IPS DF 6.9 (cell line): ENCODE data around the gene FUBP3.

Experiments used
- DNase-seq: peaks from one replicate; pipeline ENCODE4 v3.0.0-alpha.2; 2013; ENCODE audit warnings: low read depth, low spot score
- H3K27ac ChIP-seq: one replicate; pipeline ENCODE4 v1.5.1; 2013; ENCODE audit warnings: low read length, control low read depth
- H3K27me3 ChIP-seq: 2 replicates; pipeline ENCODE4 v1.6.1; 2013; ENCODE audit warnings: mild to moderate bottlenecking, low read length; ENCODE audit not compliant: control insufficient read depth, insufficient read depth
- H3K36me3 ChIP-seq: 2 replicates; pipeline ENCODE4 v1.6.1; 2013; ENCODE audit warnings: low read length; ENCODE audit not compliant: control insufficient read depth, insufficient read depth
- H3K4me1 ChIP-seq: 2 replicates; pipeline ENCODE4 v1.6.1; 2013; ENCODE audit warnings: low read length; ENCODE audit not compliant: control insufficient read depth, insufficient read depth
- H3K4me3 ChIP-seq: 2 replicates; pipeline ENCODE4 v1.5.1; 2013; ENCODE audit warnings: mild to moderate bottlenecking, low read length
- H3K9me3 ChIP-seq: 2 replicates; pipeline ENCODE4 v1.6.1; 2013; ENCODE audit warnings: low read length, inconsistent platforms; ENCODE audit not compliant: control insufficient read depth, insufficient read depth
- WGBS: extraction: QIAGEN DNeasy Blood & Tissue Kit; methylation state at CpG from one replicate; pipeline ENCODE4 v1.1.7; 2013; ENCODE audit warnings: mixed read lengths, missing lambda C conversion rate; ENCODE audit not compliant: insufficient read length, insufficient coverage; 5-methylcytosine and 5-hydroxymethylcytosine counted together

FUBP3 gene

DNA sequence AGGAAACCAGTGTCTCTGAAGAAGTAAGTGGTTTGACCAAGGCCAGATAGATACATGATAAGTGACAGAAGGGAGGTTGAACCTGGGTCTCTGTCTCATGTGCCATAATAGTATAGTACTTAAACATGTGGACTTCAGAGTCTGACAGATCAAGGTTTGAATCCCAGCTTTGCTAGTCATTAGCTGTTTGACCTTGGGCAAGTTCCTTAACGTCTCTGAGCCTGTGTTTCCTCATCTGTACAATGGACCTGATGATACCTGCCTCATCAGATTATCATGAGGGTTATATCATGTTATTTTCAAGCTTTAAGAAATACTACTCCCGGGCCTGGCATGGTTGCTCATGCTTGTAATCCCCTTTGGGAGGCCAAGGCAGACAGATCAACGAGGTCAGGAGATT lies 24.9 kb downstream of the FUBP3 start:
- no peak overlapping the region for H3K27ac ChIP-seq
- no CpG with 5 or more reads among the region's 3 CpGs for WGBS
- no peak for DNase-seq
- no peaks in the 10 kb centered on the region for H3K27me3 ChIP-seq
- H3K4me3 ChIP-seq, result no peak overlapping the region
- peaks cover 7% of the 10 kb centered on the region; the same call in 1 of the 2 replicates for H3K36me3 ChIP-seq
- H3K4me1 ChIP-seq, result peaks cover 5% of the 10 kb centered on the region
- H3K9me3 ChIP-seq, result no peaks in the 10 kb centered on the region

DNA sequence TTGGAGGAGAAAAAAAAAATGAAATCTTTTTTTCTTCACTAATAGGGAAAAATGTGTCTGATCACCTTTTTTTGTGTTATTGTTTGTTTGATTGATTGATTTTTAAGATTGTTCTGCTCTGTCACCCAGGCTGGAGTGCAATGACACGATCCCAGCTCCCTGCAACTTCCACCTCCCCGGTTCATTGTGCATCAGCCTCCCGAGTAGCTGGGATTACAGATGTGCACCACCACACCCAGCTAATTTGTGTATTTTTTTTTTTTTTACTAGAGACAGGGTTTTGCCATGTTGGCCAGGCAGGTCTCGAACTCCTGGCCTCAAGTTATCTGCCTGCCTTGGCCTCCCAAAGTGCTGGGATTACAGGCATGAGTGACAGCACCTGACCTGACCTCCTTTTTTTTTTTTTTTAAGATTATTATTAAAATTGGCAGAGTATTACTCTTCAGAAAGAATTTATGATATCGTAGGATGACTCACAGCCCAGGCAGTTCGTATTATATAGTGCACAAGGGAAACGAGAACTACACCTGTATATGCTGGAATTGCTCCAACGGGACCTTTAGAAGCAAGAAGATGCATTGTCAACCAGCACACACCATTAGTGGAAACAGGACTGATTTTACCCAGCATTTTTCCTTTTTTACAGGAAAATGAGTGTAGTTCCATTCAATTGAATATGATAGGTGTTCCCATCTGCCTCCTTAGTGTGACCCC lies 27.7 kb downstream of the FUBP3 start:
- Histone ChIP-seq H3K4me3 (no peak overlapping the region), H3K27me3 (no peaks in the 10 kb centered on the region), H3K27ac (no peak overlapping the region), H3K9me3 (no peaks in the 10 kb centered on the region), H3K4me1 (no peaks in the 10 kb centered on the region), H3K36me3 (peaks cover 9% of the 10 kb centered on the region; the same call in 1 of the 2 replicates)
- no CpG with 5 or more reads among the region's 8 CpGs for WGBS
- DNase-seq, result no peak

DNA sequence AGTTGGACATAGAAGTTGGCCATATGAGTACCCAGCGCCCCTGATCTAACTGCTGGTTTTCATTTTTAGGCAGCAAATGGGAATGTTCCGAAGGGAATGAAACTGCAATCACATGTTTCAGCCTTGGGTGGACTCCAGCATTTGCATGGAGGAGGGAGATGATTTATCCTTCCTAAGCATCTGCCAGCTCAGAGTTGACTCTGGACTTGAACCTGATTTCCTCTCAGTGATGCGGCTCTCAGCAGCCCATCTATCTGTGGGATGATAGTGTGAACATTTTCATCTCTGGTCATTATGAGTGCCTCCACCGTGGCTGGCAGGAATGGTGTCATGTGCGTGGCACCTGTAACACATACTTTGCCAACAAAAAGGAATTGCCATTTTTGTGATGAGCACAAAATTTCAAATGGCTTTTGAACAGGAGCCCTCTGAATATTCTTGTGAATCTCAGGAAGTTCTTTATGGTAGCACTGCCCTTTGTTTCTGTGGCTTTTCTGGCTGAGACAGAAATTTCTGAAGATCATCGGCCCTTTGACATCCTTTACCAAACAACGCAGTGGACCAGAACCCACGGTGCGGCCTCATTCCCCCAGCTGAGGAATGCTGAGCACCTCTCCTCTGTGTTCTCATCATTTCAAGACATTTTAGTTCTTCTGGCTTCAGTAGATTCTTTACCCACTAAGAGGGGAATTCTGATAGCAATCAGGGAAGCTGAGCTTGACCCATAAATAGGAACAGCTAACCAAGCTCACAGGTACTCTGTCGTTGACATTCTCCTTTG lies 28.5 kb downstream of the FUBP3 start:
- Histone ChIP-seq H3K27ac (no peak overlapping the region), H3K27me3 (no peaks in the 10 kb centered on the region), H3K9me3 (no peaks in the 10 kb centered on the region), H3K36me3 (peaks cover 5% of the 10 kb centered on the region; the same call in 1 of the 2 replicates), H3K4me3 (no peak overlapping the region), H3K4me1 (no peaks in the 10 kb centered on the region)
- no peak for DNase-seq
- WGBS, result no CpG with 5 or more reads among the region's 10 CpGs

DNA sequence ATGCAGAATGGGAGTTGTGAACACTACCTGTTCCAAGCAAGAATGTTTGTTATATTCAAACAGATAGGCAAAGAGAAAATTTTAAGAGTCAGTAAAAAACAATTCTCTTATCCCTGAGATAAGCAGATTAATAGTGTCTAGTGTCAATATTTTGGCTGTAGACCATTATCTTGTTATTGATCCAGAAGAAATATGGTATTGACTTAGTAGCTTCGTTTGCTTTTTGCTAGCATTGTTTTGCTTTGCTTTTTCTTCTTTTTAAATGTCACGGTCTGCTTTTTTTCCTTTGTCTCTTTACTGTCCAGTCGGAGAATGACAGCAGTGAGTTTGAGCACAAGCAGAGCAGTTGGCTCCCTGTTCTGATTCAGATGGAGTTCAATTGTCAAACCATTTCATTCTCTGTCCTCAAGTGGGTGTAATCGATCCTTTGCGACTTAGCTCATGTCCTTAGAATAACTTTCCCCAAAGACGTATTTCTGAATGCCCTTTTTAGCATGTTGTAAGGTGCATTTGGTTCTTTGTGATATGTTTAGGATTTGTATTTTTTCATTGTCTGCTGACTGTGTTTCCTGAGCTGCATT lies 29.3 kb downstream of the FUBP3 start:
- Histone ChIP-seq H3K36me3 (peaks cover 8% of the 10 kb centered on the region; the same call in 1 of the 2 replicates), H3K9me3 (no peaks in the 10 kb centered on the region), H3K4me3 (no peak overlapping the region), H3K27me3 (no peaks in the 10 kb centered on the region), H3K27ac (no peak overlapping the region), H3K4me1 (no peaks in the 10 kb centered on the region)
- DNase-seq, result no peak
- no CpG with 5 or more reads among the region's 6 CpGs for WGBS

DNA sequence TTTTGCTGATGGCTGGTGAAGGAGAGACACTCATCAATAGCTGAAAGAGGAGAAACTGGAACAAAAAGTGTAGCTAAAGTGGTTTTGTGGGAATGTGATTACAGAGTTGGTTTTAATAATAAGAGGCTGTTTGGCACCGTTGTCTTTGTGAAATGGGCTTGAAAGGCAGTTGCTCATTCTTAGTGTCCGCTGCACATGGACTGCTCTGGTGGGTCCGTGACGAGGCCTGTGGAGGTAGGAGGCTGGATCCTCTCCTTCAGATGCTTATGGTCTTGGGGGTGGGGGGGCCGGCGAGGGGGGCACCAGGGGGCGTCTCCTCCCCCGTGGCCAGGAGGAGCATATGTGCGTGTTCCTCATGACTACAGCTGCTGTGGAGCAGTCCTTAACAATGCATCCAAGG lies 29.8 kb downstream of the FUBP3 start:
- H3K27ac ChIP-seq, result no peak overlapping the region
- H3K4me3 ChIP-seq, result no peak overlapping the region
- no peaks in the 10 kb centered on the region for H3K9me3 ChIP-seq
- no CpG with 5 or more reads among the region's 9 CpGs for WGBS
- no peaks in the 10 kb centered on the region for H3K4me1 ChIP-seq
- H3K27me3 ChIP-seq, result no peaks in the 10 kb centered on the region
- DNase-seq, result no peak
- peaks cover 8% of the 10 kb centered on the region; the same call in 1 of the 2 replicates for H3K36me3 ChIP-seq

DNA sequence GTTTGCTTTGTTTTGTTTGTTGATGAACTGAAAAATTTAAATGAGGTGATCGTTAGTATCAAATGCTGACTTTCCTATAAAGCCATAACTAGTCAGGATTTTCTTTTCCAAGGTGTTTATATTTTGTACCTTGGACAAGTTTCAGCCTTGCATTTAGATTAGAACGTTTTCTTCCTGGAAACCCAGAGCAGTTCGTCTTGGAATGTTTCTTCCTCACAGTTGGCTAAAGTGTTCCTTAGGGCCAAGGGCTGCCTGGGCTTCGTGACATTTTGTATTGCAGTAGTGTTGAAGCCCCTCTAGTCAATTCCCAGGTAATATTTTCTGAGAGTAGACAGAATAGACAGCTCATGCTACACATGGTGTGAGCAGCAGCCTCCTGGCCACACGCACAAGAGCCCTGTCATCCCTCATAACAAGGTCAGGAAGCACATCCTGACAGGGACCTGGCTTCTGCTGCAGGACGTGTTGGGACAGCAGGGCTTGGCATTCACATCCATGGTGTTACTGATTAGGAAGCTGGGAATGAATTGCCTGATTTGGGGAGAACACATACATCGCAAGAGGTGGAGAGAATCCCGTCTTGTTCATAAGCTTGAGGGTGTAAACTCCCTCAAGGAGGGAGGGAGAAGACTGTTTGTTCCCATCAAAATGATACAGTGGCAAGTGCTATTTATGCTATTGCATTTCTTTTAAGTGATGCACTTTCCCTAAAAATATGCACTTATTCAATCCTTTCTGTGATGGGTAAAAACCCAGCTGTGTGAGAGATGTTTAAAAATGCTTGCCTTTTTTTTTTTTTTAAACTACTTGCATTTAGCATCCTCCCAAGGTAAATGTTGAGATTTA lies 31.7 kb downstream of the FUBP3 start:
- Histone ChIP-seq H3K4me1 (no peaks in the 10 kb centered on the region), H3K4me3 (no peak overlapping the region), H3K27ac (no peak overlapping the region), H3K27me3 (no peaks in the 10 kb centered on the region), H3K9me3 (no peaks in the 10 kb centered on the region), H3K36me3 (peaks cover 14% of the 10 kb centered on the region; the same call in 1 of the 2 replicates)
- no peak for DNase-seq
- WGBS, result no CpG with 5 or more reads among the region's 8 CpGs

DNA sequence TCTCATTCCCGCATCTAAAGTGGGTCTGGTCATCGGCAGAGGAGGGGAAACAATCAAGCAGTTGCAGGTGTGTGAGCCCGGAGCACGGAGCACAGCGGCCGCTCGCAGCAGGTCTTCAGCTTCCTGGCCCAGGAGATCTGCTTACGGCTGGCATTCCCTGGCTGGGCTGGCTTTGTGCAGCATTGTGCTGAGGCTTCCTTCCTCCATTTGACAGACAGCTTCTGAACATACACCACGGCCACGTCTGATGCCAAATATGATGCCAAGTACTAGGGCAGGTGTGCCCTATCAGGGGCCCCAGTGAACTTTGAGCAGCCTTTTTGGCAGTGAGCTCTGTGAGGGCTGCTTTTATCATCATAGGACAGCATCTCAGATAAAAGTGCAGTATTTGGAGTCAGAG lies 37.1 kb downstream of the FUBP3 start:
- no CpG with 5 or more reads among the region's 10 CpGs for WGBS
- H3K36me3 ChIP-seq, result peaks cover 38% of the 10 kb centered on the region
- H3K4me1 ChIP-seq, result no peaks in the 10 kb centered on the region
- H3K27ac ChIP-seq, result no peak overlapping the region
- H3K9me3 ChIP-seq, result no peaks in the 10 kb centered on the region
- H3K4me3 ChIP-seq, result no peak overlapping the region
- DNase-seq, result no peak
- H3K27me3 ChIP-seq, result no peaks in the 10 kb centered on the region

DNA sequence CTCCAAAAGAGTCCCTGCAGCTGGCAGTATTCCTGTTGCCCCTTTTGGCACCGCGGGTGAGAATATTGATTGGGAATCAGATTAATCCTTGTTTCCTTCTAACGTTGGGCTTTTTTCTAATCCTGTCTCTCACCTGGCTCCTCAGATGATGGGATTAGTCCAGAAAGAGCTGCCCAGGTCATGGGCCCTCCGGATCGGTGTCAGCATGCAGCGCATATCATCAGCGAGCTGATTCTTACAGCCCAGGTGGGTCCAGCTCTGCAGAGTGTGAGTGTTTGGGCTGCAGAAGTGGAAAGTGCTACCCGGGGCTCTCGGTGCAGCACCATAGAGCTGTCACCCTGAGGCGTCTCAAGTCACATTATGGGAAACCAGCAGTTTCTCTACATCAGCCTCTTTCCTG lies 44.1 kb downstream of the FUBP3 start:
- H3K27ac ChIP-seq, result no peak overlapping the region
- no peaks in the 10 kb centered on the region for H3K4me1 ChIP-seq
- no peak overlapping the region for H3K4me3 ChIP-seq
- no peaks in the 10 kb centered on the region for H3K9me3 ChIP-seq
- no peaks in the 10 kb centered on the region for H3K27me3 ChIP-seq
- WGBS, result no CpG with 5 or more reads among the region's 10 CpGs
- H3K36me3 ChIP-seq, result peaks cover 37% of the 10 kb centered on the region
- DNase-seq, result no peak

DNA sequence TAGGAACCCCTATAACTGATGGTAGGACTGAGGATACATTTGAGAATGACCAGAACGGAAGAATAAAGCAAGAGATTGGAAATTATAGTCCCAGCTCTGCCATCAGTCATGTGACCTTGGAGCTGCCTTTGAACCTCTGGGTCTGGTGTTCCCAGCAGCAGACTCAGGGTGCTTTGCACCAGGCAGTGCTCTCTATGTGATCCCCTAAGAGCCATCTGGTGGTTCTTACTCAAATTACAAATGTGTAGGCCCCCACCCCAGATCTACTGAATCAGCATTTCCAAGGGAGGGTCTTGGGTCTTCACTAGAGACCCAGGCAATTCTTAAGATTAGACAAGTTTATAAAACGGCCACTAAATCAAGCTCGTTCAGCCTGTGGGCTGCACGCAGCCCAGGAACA lies 44.8 kb downstream of the FUBP3 start:
- Histone ChIP-seq H3K27ac (no peak overlapping the region), H3K4me1 (no peaks in the 10 kb centered on the region), H3K27me3 (no peaks in the 10 kb centered on the region), H3K36me3 (peaks cover 35% of the 10 kb centered on the region), H3K4me3 (no peak overlapping the region), H3K9me3 (no peaks in the 10 kb centered on the region)
- no CpG with 5 or more reads among the region's 4 CpGs for WGBS
- no peak for DNase-seq
